T-helper 1 cell treated with Interleukin-12 subunit alpha and Interleukin-12 subunit beta and Interleukin-4 antibody, amounts not matched to agents 30 μg/mL and 1 μg/mL, for 36 hours (primary cell): ENCODE data around the gene ZDHHC12.

ENCODE experiments used
- H3K27ac Mint-ChIP-seq: one replicate; pipeline ENCODE4 v1.8.0; 2021; ENCODE audit warnings: mild to moderate bottlenecking, mixed read lengths
- H3K27me3 Mint-ChIP-seq: one replicate; pipeline ENCODE4 v1.8.0; 2021; ENCODE audit warnings: low read depth, mixed read lengths
- H3K36me3 Mint-ChIP-seq: one replicate; pipeline ENCODE4 v1.8.0; 2021; ENCODE audit warnings: low read depth, mixed read lengths
- H3K4me1 Mint-ChIP-seq: one replicate; pipeline ENCODE4 v1.8.0; 2021; ENCODE audit warnings: low read depth, mixed read lengths
- H3K4me3 Mint-ChIP-seq: one replicate; pipeline ENCODE4 v1.8.0; 2021; ENCODE audit warnings: mild to moderate bottlenecking, moderate library complexity, mixed read lengths
- H3K9me3 Mint-ChIP-seq: one replicate; pipeline ENCODE4 v1.8.0; 2021; ENCODE audit warnings: mixed read lengths

Gene ZDHHC12

DNA sequence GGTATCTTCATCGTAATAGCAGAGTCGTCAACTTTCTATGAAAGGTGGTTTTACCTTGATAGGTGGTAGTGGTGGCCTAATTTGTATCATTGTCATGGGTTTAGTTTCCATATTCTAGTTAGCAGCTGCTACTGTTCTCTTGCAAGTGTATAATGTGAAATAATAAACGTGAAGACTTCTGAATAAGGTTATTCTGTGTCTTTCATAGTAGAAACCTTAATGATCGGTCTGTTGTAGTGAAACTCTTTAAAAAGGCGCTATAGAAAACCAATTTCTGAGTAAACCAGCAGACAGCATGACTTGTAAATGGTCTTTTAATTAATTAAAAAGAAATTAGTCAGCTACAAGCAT, 33.3 kb downstream of the ZDHHC12 start:
- no peaks in the 10 kb centered on the region for H3K9me3 Mint-ChIP-seq
- H3K36me3 Mint-ChIP-seq, result peaks cover 44% of the 10 kb centered on the region
- H3K27ac Mint-ChIP-seq, result peak overlapping the region; percentile 98
- H3K4me3 Mint-ChIP-seq, result peak overlapping the region; percentile 100
- no peaks in the 10 kb centered on the region for H3K27me3 Mint-ChIP-seq
- peaks cover 41% of the 10 kb centered on the region for H3K4me1 Mint-ChIP-seq

DNA sequence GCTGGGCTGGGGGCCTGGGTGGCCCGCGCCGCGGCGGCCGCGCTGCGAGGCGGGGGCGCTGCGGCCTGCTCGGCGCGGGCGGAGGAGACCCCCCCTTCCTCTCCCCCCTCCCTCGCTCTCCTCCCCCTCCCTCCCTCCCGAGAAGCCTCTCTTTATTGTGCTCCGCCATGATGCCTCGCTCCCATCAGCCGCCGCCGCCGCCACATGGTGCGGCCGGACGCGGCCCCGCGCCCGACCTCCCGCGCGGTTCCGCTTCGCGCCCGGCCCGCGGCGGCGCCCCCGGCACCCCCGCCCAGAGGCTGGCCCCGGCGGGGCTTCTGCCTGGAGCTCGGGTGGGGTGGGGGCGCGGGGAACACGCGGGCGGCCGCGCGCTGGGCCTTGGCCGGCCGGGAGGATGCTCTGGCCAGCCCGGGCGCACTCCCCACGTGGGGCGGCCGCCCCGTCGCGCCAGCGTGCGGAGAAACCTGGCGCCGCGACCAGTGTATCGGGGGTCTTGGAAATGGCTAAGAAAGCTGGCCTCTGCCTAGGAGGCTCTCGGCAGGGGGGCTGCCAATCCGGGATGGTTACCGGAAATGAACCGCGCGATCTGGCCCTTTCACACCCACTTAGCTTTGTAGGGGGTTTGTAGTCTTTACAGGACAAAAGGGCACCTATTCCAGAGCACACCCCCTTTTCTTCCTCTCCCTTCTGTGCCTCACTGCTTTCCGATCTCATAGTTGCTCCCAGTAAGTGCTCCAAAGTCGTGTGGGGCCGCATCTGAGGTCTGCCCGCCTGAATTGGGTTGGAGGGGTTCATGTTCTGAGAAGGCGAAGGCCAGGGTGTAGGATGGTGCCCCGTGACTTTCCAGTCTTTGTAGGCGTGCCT, 33.9 kb downstream of the ZDHHC12 start:
- no peaks in the 10 kb centered on the region for H3K27me3 Mint-ChIP-seq
- no peaks in the 10 kb centered on the region for H3K9me3 Mint-ChIP-seq
- H3K27ac Mint-ChIP-seq, result peak overlapping the region; percentile 98
- H3K36me3 Mint-ChIP-seq, result peaks cover 41% of the 10 kb centered on the region
- peaks cover 46% of the 10 kb centered on the region for H3K4me1 Mint-ChIP-seq
- H3K4me3 Mint-ChIP-seq, result peak overlapping the region; percentile 100

DNA sequence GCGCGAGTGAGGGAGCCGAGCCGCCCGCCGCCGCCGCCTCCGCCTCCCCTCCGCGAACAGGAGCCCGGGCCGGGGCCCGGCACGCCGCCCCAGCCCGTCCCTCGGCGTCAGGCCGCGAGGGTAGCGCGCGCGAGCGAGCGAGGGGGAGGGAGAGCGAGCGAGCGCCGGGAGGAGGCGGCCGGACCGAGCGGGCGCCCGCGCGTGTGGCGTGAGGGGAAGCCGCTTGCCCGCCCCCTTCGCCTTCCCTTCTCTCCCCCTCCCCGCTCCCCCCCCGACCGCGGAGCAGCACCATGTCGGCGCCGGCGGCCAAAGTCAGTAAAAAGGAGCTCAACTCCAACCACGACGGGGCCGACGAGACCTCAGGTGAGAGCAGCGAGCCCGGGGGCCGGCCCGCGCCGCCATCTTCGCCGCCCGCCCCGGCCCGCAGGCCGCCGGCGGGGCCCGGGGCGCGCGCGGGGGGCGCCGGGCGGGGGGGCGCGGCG, 34.6 kb downstream of the ZDHHC12 start:
- peaks cover 35% of the 10 kb centered on the region for H3K36me3 Mint-ChIP-seq
- H3K27ac Mint-ChIP-seq, result peak overlapping the region; percentile 50
- H3K9me3 Mint-ChIP-seq, result no peaks in the 10 kb centered on the region
- H3K4me1 Mint-ChIP-seq, result peaks cover 53% of the 10 kb centered on the region
- H3K27me3 Mint-ChIP-seq, result no peaks in the 10 kb centered on the region
- no peak overlapping the region for H3K4me3 Mint-ChIP-seq

DNA sequence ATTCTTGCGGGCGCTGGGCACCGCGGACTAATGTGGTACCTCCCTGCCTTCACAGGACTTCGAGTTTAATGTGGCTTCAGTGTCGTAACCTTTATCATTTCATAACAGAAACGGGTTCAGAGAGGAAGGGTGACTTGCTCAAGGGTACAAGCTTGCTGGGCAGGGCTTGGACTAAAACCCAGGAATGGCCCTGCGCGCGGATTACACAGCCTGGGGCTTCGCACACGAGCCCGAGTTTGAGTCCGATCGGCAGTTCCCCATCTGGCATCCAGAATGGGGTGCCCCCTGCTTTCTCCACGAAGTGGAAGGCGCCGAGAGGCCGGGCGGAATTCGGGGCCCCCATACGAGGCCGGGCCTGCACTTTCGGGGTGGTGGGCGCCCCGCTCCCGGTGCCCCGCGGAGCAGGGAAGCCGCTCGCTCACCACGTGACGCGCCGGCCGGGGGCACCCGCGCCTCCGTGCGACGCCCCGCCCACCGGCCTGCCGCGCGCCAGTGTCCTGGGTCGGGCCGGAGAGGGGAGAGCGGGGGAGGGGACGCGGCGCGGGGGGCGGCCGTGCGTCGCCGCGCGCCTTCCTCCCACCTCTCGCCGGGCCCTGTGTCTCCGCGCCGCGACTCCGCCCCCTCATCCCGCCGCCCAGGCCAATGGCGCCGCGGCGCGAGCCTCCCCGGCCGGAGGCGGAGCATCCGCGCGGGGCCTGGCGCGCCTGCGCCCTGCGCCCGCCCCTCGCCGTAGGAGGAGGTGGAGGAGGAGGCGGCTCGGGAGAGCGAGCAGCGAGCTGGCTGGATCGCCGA, 35.2 kb downstream of the ZDHHC12 start, which contains the start of gene SET:
TSS of gene SET (plus strand) at position 722 of the 792 bp plus-strand sequence. CDS start 361 bp downstream, outside the sequence.
- H3K27ac Mint-ChIP-seq, result peak within 1 kb of the TSS; percentile 94
- peaks cover 53% of the 10 kb centered on the region for H3K4me1 Mint-ChIP-seq
- peak within 1 kb of the TSS; percentile 87 for H3K4me3 Mint-ChIP-seq
- peaks cover 32% of the 10 kb centered on the region for H3K36me3 Mint-ChIP-seq
- no peaks in the 10 kb centered on the region for H3K9me3 Mint-ChIP-seq
- H3K27me3 Mint-ChIP-seq, result no peaks in the 10 kb centered on the region

DNA sequence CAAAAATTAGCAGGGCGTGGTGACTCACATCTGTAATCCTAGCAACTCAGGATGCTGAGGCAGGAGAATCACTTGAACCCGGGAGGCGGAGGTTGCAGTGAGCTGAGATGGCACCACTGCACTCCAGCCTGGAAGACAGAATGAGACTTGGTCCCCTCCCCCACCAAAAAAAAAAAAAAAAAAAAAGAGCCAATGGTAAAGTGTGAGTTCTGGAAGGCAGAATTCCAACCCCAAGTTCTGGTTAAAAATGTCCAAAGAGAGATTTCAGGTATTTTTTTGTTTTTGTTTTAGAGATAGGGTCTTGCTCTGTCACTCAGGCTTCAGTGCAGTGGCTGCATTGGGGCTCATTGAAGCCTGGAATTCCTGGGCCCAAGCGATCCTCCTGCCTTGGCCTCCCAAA, 36.5 kb downstream of the ZDHHC12 start:
- H3K27ac Mint-ChIP-seq, result peak overlapping the region; percentile 95
- H3K27me3 Mint-ChIP-seq, result no peaks in the 10 kb centered on the region
- peak overlapping the region; percentile 44 for H3K4me3 Mint-ChIP-seq
- H3K9me3 Mint-ChIP-seq, result no peaks in the 10 kb centered on the region
- H3K36me3 Mint-ChIP-seq, result peaks cover 23% of the 10 kb centered on the region
- peaks cover 52% of the 10 kb centered on the region for H3K4me1 Mint-ChIP-seq

DNA sequence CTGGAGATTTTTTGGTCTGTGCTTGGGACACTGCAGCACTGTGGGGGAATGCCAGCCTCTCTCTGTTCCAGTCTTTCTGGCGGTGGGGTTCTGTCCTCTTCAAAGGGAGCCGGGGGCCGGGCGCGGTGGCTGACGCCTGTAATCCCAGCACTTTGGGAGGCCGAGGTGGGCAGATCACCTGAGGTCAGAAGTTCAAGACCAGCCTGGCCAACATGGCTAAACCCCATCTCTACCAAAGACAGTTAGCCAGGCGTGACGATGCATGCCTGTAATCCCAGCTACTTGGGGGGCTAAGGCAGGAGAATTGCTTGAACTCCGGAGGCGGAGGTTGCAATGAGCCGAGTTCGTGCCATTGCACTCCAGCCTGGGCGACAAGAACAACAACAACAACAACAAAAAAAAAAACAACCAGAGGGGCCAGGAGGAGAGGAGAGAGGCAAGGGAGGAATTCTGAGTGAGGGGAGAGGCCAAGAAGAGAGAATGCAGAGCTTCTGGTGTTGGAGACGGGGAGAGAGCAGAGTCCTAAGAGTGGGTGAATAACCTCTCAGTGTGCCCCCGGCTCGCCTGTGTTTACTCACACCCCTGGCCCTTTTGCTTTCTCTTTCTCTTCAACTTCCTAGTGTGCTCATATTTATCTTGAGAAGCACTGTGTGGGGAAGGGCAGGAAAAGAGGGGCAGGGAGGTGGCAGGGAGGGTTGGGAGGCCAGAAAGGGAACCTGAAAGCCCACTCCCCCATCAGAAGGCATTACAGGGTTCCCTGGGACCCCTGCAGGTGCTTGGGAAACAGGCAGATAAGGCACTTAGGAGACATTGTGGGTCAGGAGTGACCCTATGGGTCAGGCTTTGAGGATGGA, 38.1 kb downstream of the ZDHHC12 start:
- H3K9me3 Mint-ChIP-seq, result no peaks in the 10 kb centered on the region
- H3K36me3 Mint-ChIP-seq, result peaks cover 11% of the 10 kb centered on the region
- H3K4me3 Mint-ChIP-seq, result peak overlapping the region; percentile 98
- H3K27me3 Mint-ChIP-seq, result no peaks in the 10 kb centered on the region
- H3K4me1 Mint-ChIP-seq, result peaks cover 42% of the 10 kb centered on the region
- peak overlapping the region; percentile 95 for H3K27ac Mint-ChIP-seq

DNA sequence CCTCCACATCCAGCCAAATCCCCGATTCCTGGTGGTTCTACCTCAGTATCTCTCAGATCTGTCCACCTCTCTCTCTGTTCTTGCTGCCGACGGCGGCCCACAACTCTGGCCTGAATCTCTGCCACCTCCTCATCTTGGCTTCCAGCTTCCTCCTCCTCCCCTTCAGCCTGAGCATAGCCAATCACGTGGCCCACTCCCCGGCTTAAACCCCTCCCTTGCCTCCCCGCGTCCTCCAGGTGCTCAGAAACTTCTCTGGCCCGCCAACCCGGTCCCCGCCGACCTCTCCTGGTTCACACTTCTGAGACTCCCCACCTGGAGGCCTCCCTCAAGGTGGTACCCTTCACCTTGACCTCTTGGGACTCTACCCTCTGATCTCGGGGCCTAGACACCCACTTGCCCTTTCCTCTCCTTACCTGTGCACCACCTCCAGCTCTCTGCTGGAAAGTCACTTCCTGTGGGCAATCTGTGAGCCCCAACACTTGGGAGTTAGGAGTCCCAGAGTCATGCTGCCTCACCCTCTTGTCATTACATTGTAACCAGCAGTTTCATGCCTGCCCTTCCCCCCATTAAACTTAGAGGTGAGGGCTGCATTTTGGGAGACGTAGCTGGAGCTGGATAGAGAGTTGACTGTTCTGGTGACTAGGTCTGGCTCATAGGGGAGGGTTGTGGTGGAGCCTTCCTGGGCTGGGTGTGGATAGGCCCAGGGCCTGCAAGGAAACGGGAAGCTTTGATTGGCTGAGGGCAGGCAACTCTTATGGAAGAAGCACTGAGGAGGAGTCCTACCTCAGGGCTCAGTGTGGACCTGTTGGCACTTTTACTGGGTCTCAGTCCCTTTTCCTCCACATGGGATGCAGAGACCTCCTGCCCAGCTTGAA, 39.4 kb downstream of the ZDHHC12 start:
- Mint-ChIP-seq H3K27ac (peak overlapping the region; percentile 95), H3K27me3 (no peaks in the 10 kb centered on the region), H3K4me1 (peaks cover 38% of the 10 kb centered on the region), H3K4me3 (peak overlapping the region; percentile 98), H3K36me3 (peaks cover 7% of the 10 kb centered on the region), H3K9me3 (no peaks in the 10 kb centered on the region)

DNA sequence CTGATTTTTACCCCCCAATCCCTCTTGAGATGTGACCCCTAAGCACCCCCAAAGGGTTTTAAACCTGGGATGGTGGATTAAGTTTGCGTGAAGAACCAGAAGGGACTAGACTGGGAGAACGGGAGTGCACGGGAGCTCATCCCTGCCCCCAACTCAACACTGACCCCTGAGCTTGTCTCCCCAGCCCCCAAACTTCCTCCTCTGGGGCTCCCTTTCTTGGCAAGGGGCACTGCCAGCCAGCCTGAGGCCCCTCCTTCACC, 39.9 kb downstream of the ZDHHC12 start:
- Mint-ChIP-seq H3K4me1 (peaks cover 38% of the 10 kb centered on the region), H3K27ac (peak overlapping the region; percentile 95), H3K36me3 (peaks cover 7% of the 10 kb centered on the region), H3K27me3 (no peaks in the 10 kb centered on the region), H3K9me3 (no peaks in the 10 kb centered on the region), H3K4me3 (peak overlapping the region; percentile 98)

DNA sequence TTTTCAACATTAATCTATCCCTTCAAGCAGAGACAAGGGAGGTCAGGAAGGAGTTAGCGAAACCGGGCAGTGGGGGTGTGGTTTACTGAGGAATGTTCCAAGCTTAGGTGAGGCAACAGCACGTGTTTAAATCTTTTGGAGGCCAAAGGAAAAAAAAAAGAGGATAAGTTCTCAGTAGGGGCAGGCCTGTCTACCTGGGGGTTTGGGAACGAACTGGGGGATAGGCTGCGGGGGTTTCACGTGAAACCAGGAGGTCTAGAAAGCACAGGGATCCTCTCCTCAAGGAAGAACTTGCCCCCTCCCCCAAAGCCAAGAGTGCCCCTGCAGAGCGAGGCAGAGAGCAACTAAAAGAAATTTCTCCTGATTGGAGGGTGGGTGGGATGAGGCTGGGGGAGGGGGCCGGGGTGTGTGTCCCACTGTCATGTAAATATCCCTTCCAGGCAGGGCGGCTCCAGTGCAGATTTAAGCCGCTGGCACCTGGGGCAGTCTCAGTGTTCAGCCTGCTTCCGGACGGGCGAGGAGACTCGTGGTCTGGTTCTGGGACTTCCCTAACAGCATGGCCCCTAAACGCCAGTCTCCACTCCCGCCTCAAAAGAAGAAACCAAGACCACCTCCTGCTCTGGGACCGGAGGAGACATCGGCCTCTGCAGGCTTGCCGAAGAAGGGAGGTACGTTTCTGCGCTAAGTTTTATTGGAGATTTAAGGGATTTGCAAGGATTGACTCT, 40.4 kb downstream of the ZDHHC12 start:
- Mint-ChIP-seq H3K4me1 (peaks cover 38% of the 10 kb centered on the region), H3K9me3 (no peaks in the 10 kb centered on the region), H3K36me3 (peaks cover 7% of the 10 kb centered on the region), H3K27me3 (no peaks in the 10 kb centered on the region), H3K27ac (peak overlapping the region; percentile 95), H3K4me3 (peak overlapping the region; percentile 98)

DNA sequence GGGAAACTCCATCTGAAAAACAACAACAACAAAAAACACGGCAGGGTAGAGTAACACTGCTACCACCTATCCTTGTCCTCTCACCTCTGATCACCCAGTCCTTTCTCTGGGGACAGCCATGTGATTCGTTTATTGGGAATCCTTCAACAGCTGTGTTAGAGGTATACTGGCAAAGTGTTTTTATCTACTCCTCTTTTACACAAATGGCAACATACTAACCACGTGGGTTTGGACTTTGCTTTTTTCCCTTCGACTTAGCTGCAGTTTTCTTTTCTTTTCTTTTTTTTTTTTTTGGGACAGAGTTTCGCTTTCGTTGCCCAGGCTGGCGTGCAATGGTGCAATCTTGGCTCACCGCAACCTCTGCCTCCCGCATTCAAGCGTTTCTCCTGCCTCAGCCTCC, 46.1 kb downstream of the ZDHHC12 start:
- Mint-ChIP-seq H3K4me1 (no peaks in the 10 kb centered on the region), H3K4me3 (no peak overlapping the region)

DNA sequence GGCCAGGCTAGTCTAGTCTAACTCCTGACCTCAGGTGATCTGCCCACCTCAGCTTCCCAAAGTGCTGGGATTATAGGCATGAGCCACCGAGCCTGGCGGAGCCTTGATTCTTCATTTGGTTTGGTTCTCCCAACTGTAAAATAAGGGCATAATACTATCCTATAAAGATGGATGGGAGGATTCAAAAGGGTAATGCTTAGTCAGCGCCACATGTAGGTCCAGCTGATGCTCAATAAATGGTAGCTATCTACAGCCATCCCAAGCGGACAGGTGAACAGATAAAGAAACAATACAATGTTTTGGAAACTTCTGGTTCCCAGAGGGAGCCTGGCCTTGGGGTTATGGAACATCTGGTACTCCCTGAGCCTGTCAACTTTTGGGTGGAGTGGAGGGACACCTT, 48.5 kb downstream of the ZDHHC12 start:
- Mint-ChIP-seq H3K27me3 (no peaks in the 10 kb centered on the region), H3K4me3 (no peak overlapping the region), H3K36me3 (no peaks in the 10 kb centered on the region), H3K27ac (no peak overlapping the region), H3K4me1 (no peaks in the 10 kb centered on the region), H3K9me3 (no peaks in the 10 kb centered on the region)

More for the DNA sequence above, 46.1 kb downstream of the ZDHHC12 start:
- Mint-ChIP-seq H3K9me3 (no peaks in the 10 kb centered on the region), H3K36me3 (peaks cover 2% of the 10 kb centered on the region), H3K27ac (no peak overlapping the region), H3K27me3 (no peaks in the 10 kb centered on the region)
